HCT116 (cell line): ENCODE results near the gene SFTPB.

ENCODE experiments used
- CEBPB ChIP-seq: IDR thresholded peaks from 2 replicates; pipeline ENCODE4 v1.6.1; 2012; ENCODE audit warnings: low read depth
- EZH2 ChIP-seq: fragments of 200-600 bp; sonication (generic); IDR thresholded peaks from 2 replicates; pipeline ENCODE4 v1.6.1; 2017; ENCODE audit warnings: antibody characterized with exemption, mixed run types
- EZH2phosphoT487 ChIP-seq: fragments of 200-600 bp; IDR thresholded peaks from 2 replicates; pipeline ENCODE4 v1.6.1; 2018; ENCODE audit warnings: antibody characterized with exemption, borderline replicate concordance
- FOSL1 ChIP-seq: IDR thresholded peaks from 2 replicates; pipeline ENCODE4 v1.6.1; 2012; ENCODE audit warnings: low read depth
- JUND ChIP-seq: IDR thresholded peaks from 2 replicates; pipeline ENCODE4 v1.6.1; 2012
- POLR2A ChIP-seq: IDR thresholded peaks from 2 replicates; pipeline ENCODE4 v1.7.0; 2011; ENCODE audit warnings: borderline replicate concordance; ENCODE audit not compliant: insufficient read depth, insufficient read length; ENCODE audit errors: extremely low read depth
- POLR2AphosphoS5 ChIP-seq: IDR thresholded peaks from 2 replicates; pipeline ENCODE4 v1.6.1; 2011; ENCODE audit warnings: mild to moderate bottlenecking, low read depth, low read length, moderate library complexity
- RAD21 ChIP-seq: IDR thresholded peaks from 2 replicates; pipeline ENCODE4 v1.6.1; 2012; ENCODE audit warnings: low read depth, mild to moderate bottlenecking
- SIN3A ChIP-seq: IDR thresholded peaks from 2 replicates; pipeline ENCODE4 v1.6.1; 2012; ENCODE audit warnings: low read depth
- TCF7L2 ChIP-seq: IDR thresholded peaks from 2 replicates; pipeline ENCODE4 v1.7.0; 2011; ENCODE audit warnings: borderline replicate concordance, inconsistent platforms; ENCODE audit not compliant: insufficient read depth, insufficient read length; ENCODE audit errors: extremely low read depth
- ZFX ChIP-seq: fragments of 450-650 bp; IDR thresholded peaks from 2 replicates; pipeline ENCODE4 v1.6.1; 2017
- TF ChIP-seq, protein P1 (sequence below), 3 experiments: fragments of 200-600 bp in 1 of 3; sonication (generic) in 1 of 3; IDR thresholded peaks in 2 of 3; conservative IDR thresholded peaks in 1 of 3; 2 replicates each; pipeline ENCODE4 v1.5.1; 2012 to 2017; ENCODE audit warnings: low read depth in 2 of 3, low read length in 2 of 3, antibody characterized with exemption in 1 of 3, borderline replicate concordance in 1 of 3, control low read depth in 1 of 3, mild to moderate bottlenecking in 1 of 3, mixed read lengths in 1 of 3, mixed run types in 1 of 3, moderate library complexity in 1 of 3; ENCODE audit not compliant: insufficient read depth in 1 of 3
- TF ChIP-seq, protein P2 (sequence below): IDR thresholded peaks from 2 replicates; pipeline ENCODE4 v1.6.1; 2012; ENCODE audit warnings: low read depth
- TF ChIP-seq, protein P3 (sequence below): IDR thresholded peaks from 2 replicates; pipeline ENCODE4 v1.6.1; 2012

DNA sequence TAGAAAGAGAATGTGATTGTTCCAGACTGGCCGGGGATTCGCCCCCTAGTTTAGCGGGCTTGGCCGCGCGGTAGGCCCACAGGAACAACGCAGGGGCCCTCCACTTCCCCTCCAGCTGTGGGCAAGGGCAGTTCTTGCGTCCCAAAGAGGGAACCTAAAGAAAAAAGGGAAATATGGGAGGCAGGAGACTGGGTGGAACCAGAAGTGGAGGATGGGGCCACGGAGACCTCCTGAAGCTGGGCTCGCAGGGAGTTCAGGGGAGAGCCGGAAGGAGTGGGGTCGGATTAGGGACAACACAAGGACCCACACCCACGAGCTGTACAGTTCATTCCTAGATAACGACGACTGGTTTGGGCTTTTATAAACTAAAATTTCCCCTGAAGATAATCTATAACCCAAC, 44.3 kb upstream of the SFTPB start:
- TF ChIP-seq, protein P1, sequence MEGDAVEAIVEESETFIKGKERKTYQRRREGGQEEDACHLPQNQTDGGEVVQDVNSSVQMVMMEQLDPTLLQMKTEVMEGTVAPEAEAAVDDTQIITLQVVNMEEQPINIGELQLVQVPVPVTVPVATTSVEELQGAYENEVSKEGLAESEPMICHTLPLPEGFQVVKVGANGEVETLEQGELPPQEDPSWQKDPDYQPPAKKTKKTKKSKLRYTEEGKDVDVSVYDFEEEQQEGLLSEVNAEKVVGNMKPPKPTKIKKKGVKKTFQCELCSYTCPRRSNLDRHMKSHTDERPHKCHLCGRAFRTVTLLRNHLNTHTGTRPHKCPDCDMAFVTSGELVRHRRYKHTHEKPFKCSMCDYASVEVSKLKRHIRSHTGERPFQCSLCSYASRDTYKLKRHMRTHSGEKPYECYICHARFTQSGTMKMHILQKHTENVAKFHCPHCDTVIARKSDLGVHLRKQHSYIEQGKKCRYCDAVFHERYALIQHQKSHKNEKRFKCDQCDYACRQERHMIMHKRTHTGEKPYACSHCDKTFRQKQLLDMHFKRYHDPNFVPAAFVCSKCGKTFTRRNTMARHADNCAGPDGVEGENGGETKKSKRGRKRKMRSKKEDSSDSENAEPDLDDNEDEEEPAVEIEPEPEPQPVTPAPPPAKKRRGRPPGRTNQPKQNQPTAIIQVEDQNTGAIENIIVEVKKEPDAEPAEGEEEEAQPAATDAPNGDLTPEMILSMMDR (IDR thresholded peaks at IDR 0.05 in 2 of 3, conservative IDR thresholded peaks at IDR 0.05 in 1 of 3; ENCODE audit: borderline replicate concordance in 1 of 3, insufficient read depth in 1 of 3, low read depth in 2 of 3, low read length in 2 of 3): no peak
- TF ChIP-seq EZH2 (no peak), POLR2A (no peak), RAD21 (no peak), TCF7L2 (no peak), JUND (no peak), EZH2phosphoT487 (no peak), SIN3A (no peak), CEBPB (no peak), FOSL1 (no peak), ZFX (no peak), POLR2AphosphoS5 (no peak)
- TF ChIP-seq, protein P2, sequence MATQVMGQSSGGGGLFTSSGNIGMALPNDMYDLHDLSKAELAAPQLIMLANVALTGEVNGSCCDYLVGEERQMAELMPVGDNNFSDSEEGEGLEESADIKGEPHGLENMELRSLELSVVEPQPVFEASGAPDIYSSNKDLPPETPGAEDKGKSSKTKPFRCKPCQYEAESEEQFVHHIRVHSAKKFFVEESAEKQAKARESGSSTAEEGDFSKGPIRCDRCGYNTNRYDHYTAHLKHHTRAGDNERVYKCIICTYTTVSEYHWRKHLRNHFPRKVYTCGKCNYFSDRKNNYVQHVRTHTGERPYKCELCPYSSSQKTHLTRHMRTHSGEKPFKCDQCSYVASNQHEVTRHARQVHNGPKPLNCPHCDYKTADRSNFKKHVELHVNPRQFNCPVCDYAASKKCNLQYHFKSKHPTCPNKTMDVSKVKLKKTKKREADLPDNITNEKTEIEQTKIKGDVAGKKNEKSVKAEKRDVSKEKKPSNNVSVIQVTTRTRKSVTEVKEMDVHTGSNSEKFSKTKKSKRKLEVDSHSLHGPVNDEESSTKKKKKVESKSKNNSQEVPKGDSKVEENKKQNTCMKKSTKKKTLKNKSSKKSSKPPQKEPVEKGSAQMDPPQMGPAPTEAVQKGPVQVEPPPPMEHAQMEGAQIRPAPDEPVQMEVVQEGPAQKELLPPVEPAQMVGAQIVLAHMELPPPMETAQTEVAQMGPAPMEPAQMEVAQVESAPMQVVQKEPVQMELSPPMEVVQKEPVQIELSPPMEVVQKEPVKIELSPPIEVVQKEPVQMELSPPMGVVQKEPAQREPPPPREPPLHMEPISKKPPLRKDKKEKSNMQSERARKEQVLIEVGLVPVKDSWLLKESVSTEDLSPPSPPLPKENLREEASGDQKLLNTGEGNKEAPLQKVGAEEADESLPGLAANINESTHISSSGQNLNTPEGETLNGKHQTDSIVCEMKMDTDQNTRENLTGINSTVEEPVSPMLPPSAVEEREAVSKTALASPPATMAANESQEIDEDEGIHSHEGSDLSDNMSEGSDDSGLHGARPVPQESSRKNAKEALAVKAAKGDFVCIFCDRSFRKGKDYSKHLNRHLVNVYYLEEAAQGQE: no peak
- TF ChIP-seq, protein P3, sequence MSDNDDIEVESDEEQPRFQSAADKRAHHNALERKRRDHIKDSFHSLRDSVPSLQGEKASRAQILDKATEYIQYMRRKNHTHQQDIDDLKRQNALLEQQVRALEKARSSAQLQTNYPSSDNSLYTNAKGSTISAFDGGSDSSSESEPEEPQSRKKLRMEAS: no peak
